Measurements from ENCODE around the gene SUGP2. TPM values are rescaled to one million over a fixed set of nuclear protein-coding genes. Genes with fewer than 3 reads are reported as not detected.

SUGP2 gene
- total RNA-seq, 4 donors from 2014 or later: 18.6 to 57.4 (median 35.2) TPM

- no peaks in the 10 kb centered on the region for H3K4me1 ChIP-seq
- no peak overlapping the region for H3K27ac ChIP-seq
- ATAC-seq: no peak
- no peaks in the 10 kb centered on the region for H3K27me3 ChIP-seq
- H3K9me3 ChIP-seq: no peaks in the 10 kb centered on the region
- TF ChIP-seq EP300 (IDR thresholded peaks at IDR 0.05): no peak
- TF ChIP-seq POLR2A (IDR thresholded peaks at IDR 0.05): no peak
- TF ChIP-seq POLR2AphosphoS5 (IDR thresholded peaks at IDR 0.05): no peak
- TF ChIP-seq CTCF (IDR thresholded peaks at IDR 0.05): no peak
- no peak overlapping the region for H3K4me3 ChIP-seq
- WGBS, 2 donors (ENCODE audit: low coverage in 1 of 2): 84 to 92% methylated on average over 4 to 7 of the region's 7 CpGs
- peaks cover 0 to 31% of the 10 kb centered on the region in 2 donors for H3K36me3 ChIP-seq
Measured at GRCh38 chr19:19077103-19077502, 43.8 kb upstream of the SUGP2 start.

GRCh38 chr19:19076476-19076875 lies 43.2 kb upstream of the SUGP2 start:
- no peaks in the 10 kb centered on the region for H3K27me3 ChIP-seq
- H3K4me3 ChIP-seq: no peak overlapping the region
- H3K4me1 ChIP-seq: no peaks in the 10 kb centered on the region
- 60 to 92% methylated on average over 1 of the region's 1 CpG for WGBS, 2 donors (ENCODE audit: low coverage in 1 of 2)
- no peak overlapping the region for H3K27ac ChIP-seq
- H3K36me3 ChIP-seq: peaks cover 0 to 34% of the 10 kb centered on the region in 2 donors
- H3K9me3 ChIP-seq: no peaks in the 10 kb centered on the region
- no peak for ATAC-seq
- TF ChIP-seq POLR2A (IDR thresholded peaks at IDR 0.05) (no peak), POLR2AphosphoS5 (IDR thresholded peaks at IDR 0.05) (no peak)

- WGBS, 2 donors (ENCODE audit: low coverage in 1 of 2): 79 to 94% methylated on average over 5 of the region's 8 CpGs
- Histone ChIP-seq H3K36me3 (peaks cover 0 to 35% of the 10 kb centered on the region in 2 donors), H3K9me3 (no peaks in the 10 kb centered on the region), H3K27me3 (no peaks in the 10 kb centered on the region), H3K4me1 (no peaks in the 10 kb centered on the region), H3K4me3 (no peak overlapping the region), H3K27ac (no peak overlapping the region)
- TF ChIP-seq POLR2AphosphoS5 (IDR thresholded peaks at IDR 0.05) (no peak), CTCF (IDR thresholded peaks at IDR 0.05) (no peak), EP300 (IDR thresholded peaks at IDR 0.05) (no peak), POLR2A (IDR thresholded peaks at IDR 0.05) (no peak)
- no peak for ATAC-seq
Measured at GRCh38 chr19:19075126-19075525, 41.8 kb upstream of the SUGP2 start.

- Histone ChIP-seq H3K4me3 (no peak overlapping the region), H3K4me1 (peaks cover 0 to 5% (median 1%) of the 10 kb centered on the region in 3 donors), H3K27me3 (no peaks in the 10 kb centered on the region), H3K36me3 (peaks cover 0 to 35% of the 10 kb centered on the region in 2 donors), H3K27ac (no peak overlapping the region), H3K9me3 (no peaks in the 10 kb centered on the region)
- no peak for TF ChIP-seq POLR2AphosphoS5 (IDR thresholded peaks at IDR 0.05)
- TF ChIP-seq EP300 (IDR thresholded peaks at IDR 0.05): no peak
- no peak for TF ChIP-seq POLR2A (IDR thresholded peaks at IDR 0.05)
- no peak for ATAC-seq
- WGBS, 2 donors (ENCODE audit: low coverage in 1 of 2): 65 to 76% methylated on average over 9 to 10 of the region's 13 CpGs
Measured at GRCh38 chr19:19074196-19074882, 41.0 kb upstream of the SUGP2 start.

- Histone ChIP-seq H3K4me1 (peaks cover 0 to 28% (median 6%) of the 10 kb centered on the region in 3 donors), H3K36me3 (peaks cover 0 to 32% of the 10 kb centered on the region in 2 donors), H3K27me3 (no peaks in the 10 kb centered on the region), H3K9me3 (no peaks in the 10 kb centered on the region), H3K27ac (no peak overlapping the region), H3K4me3 (no peak overlapping the region)
- no peak for ATAC-seq
- TF ChIP-seq POLR2A (IDR thresholded peaks at IDR 0.05): no peak
- TF ChIP-seq POLR2AphosphoS5 (IDR thresholded peaks at IDR 0.05): no peak
- no peak for TF ChIP-seq CTCF (IDR thresholded peaks at IDR 0.05)
- TF ChIP-seq EP300 (IDR thresholded peaks at IDR 0.05): no peak
- WGBS, 2 donors (ENCODE audit: low coverage in 1 of 2): 89% methylated on average over 4 of the region's 8 CpGs; no CpG with 5 or more reads in 1 of the 2 donors
Measured at GRCh38 chr19:19071897-19072296, 38.6 kb upstream of the SUGP2 start.
